H1 (cell line): ENCODE measurements around the gene LCORL. TPM values are rescaled to one million over a fixed set of nuclear protein-coding genes. Genes with fewer than 3 reads are reported as not detected.

Experiments
- CTCF ChIA-PET: fragments of 300-600 bp; sonication (Branson Sonifier 250); formaldehyde crosslinking; loops from one replicate; lab custom pipeline; 2021; ENCODE audit not compliant: partially characterized antibody; lab: Charles Lee
- POLR2A ChIA-PET: fragments of 300-600 bp; sonication (Branson Sonifier 250); formaldehyde crosslinking; loops from one replicate; lab custom pipeline; 2021; ENCODE audit warnings: inconsistent platforms; ENCODE audit not compliant: partially characterized antibody; lab: Charles Lee
- DNase-seq, 2 experiments: peaks; one replicate each; pipeline versions ENCODE4 v3.0.0 to v3.0.0-alpha.2; 2010 to 2022; ENCODE audit warnings: low spot score in 2 of 2, low read depth in 1 of 2, mixed read lengths in 1 of 2
- FAIRE-seq: peaks from 2 replicates; lab custom pipeline; 2011; peaks lifted over from hg19 to GRCh38; lab: Jason Lieb, UNC
- H2AFZ ChIP-seq: 2 replicates; pipeline ENCODE4 v1.8.1; 2012; ENCODE audit warnings: low read length, inconsistent platforms
- H2AK5ac ChIP-seq: 2 replicates; pipeline ENCODE4 v1.6.1; 2013; ENCODE audit warnings: low read depth, low read length
- H2BK120ac ChIP-seq: replicated peaks from 2 replicates; pipeline ENCODE3; 2013; ENCODE audit warnings: low read depth, low read length, inconsistent platforms
- H2BK12ac ChIP-seq: 2 replicates; pipeline ENCODE4 v1.6.1; 2013; ENCODE audit warnings: low read depth, low read length
- H2BK15ac ChIP-seq: 2 replicates; pipeline ENCODE4 v1.6.1; 2013; ENCODE audit warnings: low read length
- H2BK20ac ChIP-seq: 2 replicates; pipeline ENCODE4 v1.6.1; 2013; ENCODE audit warnings: low read length
- H2BK5ac ChIP-seq: 2 replicates; pipeline ENCODE4 v1.6.1; 2013; ENCODE audit warnings: low read depth, low read length
- H3K14ac ChIP-seq: 2 replicates; pipeline ENCODE4 v1.6.1; 2013; ENCODE audit warnings: inconsistent platforms; ENCODE audit not compliant: insufficient read length
- H3K18ac ChIP-seq: 2 replicates; pipeline ENCODE4 v1.6.1; 2013; ENCODE audit warnings: low read length; ENCODE audit errors: extremely low read depth
- H3K23ac ChIP-seq: 2 replicates; pipeline ENCODE4 v1.6.1; 2013; ENCODE audit warnings: inconsistent platforms; ENCODE audit not compliant: insufficient read length
- H3K23me2 ChIP-seq: 2 replicates; pipeline ENCODE4 v1.6.1; 2013; ENCODE audit warnings: low read depth, low read length
- H3K27ac ChIP-seq: 2 replicates; pipeline ENCODE4 v1.6.1; 2011; ENCODE audit warnings: low read depth, low read length, inconsistent platforms
- H3K27me3 ChIP-seq, 4 experiments: replicated peaks in 1 of 4; 1 replicate in 1 of 4; 2 replicates in 3 of 4; pipeline versions ENCODE4 v1.6.1 to v1.8.1; 2011 to 2013; ENCODE audit warnings: low read length in 3 of 4, mild to moderate bottlenecking in 3 of 4, inconsistent platforms in 2 of 4, mixed read lengths in 2 of 4, moderate library complexity in 1 of 4; ENCODE audit not compliant: control insufficient read depth in 3 of 4, insufficient read depth in 3 of 4; ENCODE audit errors: extremely low read depth in 1 of 4
- H3K36me3 ChIP-seq, 4 experiments: 2 replicates each; pipeline versions ENCODE4 v1.6.1 to v1.8.1; 2011 to 2013; ENCODE audit warnings: mild to moderate bottlenecking in 4 of 4, low read length in 3 of 4, moderate library complexity in 2 of 4, control low read depth in 1 of 4, inconsistent platforms in 1 of 4; ENCODE audit not compliant: insufficient read depth in 4 of 4, control insufficient read depth in 2 of 4
- H3K4ac ChIP-seq: replicated peaks from 2 replicates; pipeline ENCODE3; 2013; ENCODE audit warnings: low read length, low read depth, mixed read lengths, inconsistent platforms; ENCODE audit not compliant: insufficient read length
- H3K4me1 ChIP-seq, 4 experiments: replicated peaks in 1 of 4; 1 replicate in 1 of 4; 2 replicates in 3 of 4; pipeline versions ENCODE4 v1.6.1 to v1.8.1; 2011 to 2013; ENCODE audit warnings: low read length in 3 of 4, inconsistent platforms in 2 of 4, mixed read lengths in 1 of 4; ENCODE audit not compliant: insufficient read depth in 4 of 4, control insufficient read depth in 3 of 4
- H3K4me2 ChIP-seq, 2 experiments: 2 replicates each; pipeline versions ENCODE4 v1.6.1 to v1.8.1; 2011 to 2013; ENCODE audit warnings: low read depth in 2 of 2, low read length in 2 of 2, control low read depth in 1 of 2, inconsistent platforms in 1 of 2, mild to moderate bottlenecking in 1 of 2; ENCODE audit not compliant: insufficient read depth in 1 of 2
- H3K4me3 ChIP-seq, 4 experiments: fragments of 200-600, 300-600 bp in 1 of 4; sonication (generic), shearing (Covaris generic), sonication (Bioruptor Twin) in 1 of 4; 2 replicates each; pipeline versions ENCODE4 v1.5.1 to v1.8.1; 2011 to 2016; ENCODE audit warnings: low read length in 4 of 4, low read depth in 3 of 4, control low read depth in 2 of 4, inconsistent platforms in 2 of 4, mild to moderate bottlenecking in 2 of 4, mixed read lengths in 1 of 4, moderate library complexity in 1 of 4; ENCODE audit not compliant: insufficient read depth in 2 of 4; ENCODE audit errors: extremely low read depth in 1 of 4
- H3K56ac ChIP-seq: replicated peaks from 2 replicates; pipeline ENCODE3; 2013; ENCODE audit warnings: low read depth, mild to moderate bottlenecking, mixed read lengths, low read length, inconsistent platforms; ENCODE audit not compliant: insufficient read length
- H3K79me1 ChIP-seq: 2 replicates; pipeline ENCODE4 v1.6.1; 2013; ENCODE audit warnings: low read depth, low read length, control low read depth
- H3K79me2 ChIP-seq, 2 experiments: 2 replicates each; pipeline versions ENCODE4 v1.6.1 to v1.8.1; 2012 to 2013; ENCODE audit warnings: low read length in 2 of 2, mild to moderate bottlenecking in 2 of 2, inconsistent platforms in 1 of 2; ENCODE audit not compliant: insufficient read depth in 2 of 2, control insufficient read depth in 1 of 2
- H3K9ac ChIP-seq, 4 experiments: replicated peaks in 1 of 4; 1 replicate in 1 of 4; 2 replicates in 3 of 4; pipeline versions ENCODE4 v1.6.1 to v1.8.1; 2011 to 2013; ENCODE audit warnings: low read depth in 3 of 4, low read length in 3 of 4, control low read depth in 2 of 4, mild to moderate bottlenecking in 2 of 4, moderate library complexity in 2 of 4, inconsistent platforms in 1 of 4; ENCODE audit errors: extremely low read depth in 1 of 4
- H3K9me3 ChIP-seq, 2 experiments: 2 replicates each; pipeline versions ENCODE4 v1.6.1 to v1.8.1; 2012 to 2013; ENCODE audit warnings: mild to moderate bottlenecking in 2 of 2, moderate library complexity in 2 of 2, control low read depth in 1 of 2, inconsistent platforms in 1 of 2, low read depth in 1 of 2, low read length in 1 of 2, mixed read lengths in 1 of 2; ENCODE audit not compliant: insufficient read depth in 2 of 2
- H4K20me1 ChIP-seq, 2 experiments: replicated peaks in 1 of 2; 2 replicates each; pipeline versions ENCODE3 to v1.8.1; 2011 to 2013; ENCODE audit warnings: inconsistent platforms in 2 of 2, low read length in 2 of 2, mild to moderate bottlenecking in 1 of 2; ENCODE audit not compliant: insufficient read depth in 2 of 2, control insufficient read depth in 1 of 2
- H4K5ac ChIP-seq: 2 replicates; pipeline ENCODE4 v1.6.1; 2013; ENCODE audit warnings: low read length, low read depth, mixed read lengths, inconsistent platforms; ENCODE audit not compliant: insufficient read length
- H4K8ac ChIP-seq: 2 replicates; pipeline ENCODE4 v1.8.0; 2013; ENCODE audit warnings: mild to moderate bottlenecking, moderate library complexity, low read length, inconsistent platforms; ENCODE audit not compliant: insufficient read depth; ENCODE audit errors: extremely low read depth
- H4K91ac ChIP-seq: replicated peaks from 2 replicates; pipeline ENCODE3; 2013; ENCODE audit warnings: low read length, mixed read lengths, inconsistent platforms; ENCODE audit not compliant: insufficient read length
- ATF3 ChIP-seq: IDR thresholded peaks from 2 replicates; pipeline ENCODE4 v1.6.1; 2011; ENCODE audit warnings: low read depth, mild to moderate bottlenecking, low read length; ENCODE audit not compliant: insufficient read depth
- CBX5 ChIP-seq: fragments of 300-800, 300-1000 bp; sonication (generic); IDR thresholded peaks from 2 replicates; pipeline ENCODE4 v1.7.1; 2016; ENCODE audit warnings: antibody characterized with exemption, low read length, low read depth
- CHD1 ChIP-seq: IDR thresholded peaks from 2 replicates; pipeline ENCODE4 v1.6.1; 2012; ENCODE audit warnings: low read depth, low read length, improper control_type of control experiment
- CREB1 ChIP-seq: IDR thresholded peaks from 2 replicates; pipeline ENCODE4 v1.6.1; 2012; ENCODE audit warnings: inconsistent platforms
- EZH2 ChIP-seq: fragments of 200-600 bp; sonication (generic); IDR thresholded peaks from 2 replicates; pipeline ENCODE4 v1.7.1; 2012; ENCODE audit warnings: low read depth, mild to moderate bottlenecking, moderate library complexity, low read length, inconsistent platforms; ENCODE audit not compliant: severe bottlenecking
- HDAC2 ChIP-seq, 2 experiments: fragments of 300-600 bp in 1 of 2; sonication (generic) in 1 of 2; IDR thresholded peaks; 2 replicates each; pipeline ENCODE4 v1.6.1; 2011 to 2012; ENCODE audit warnings: low read depth in 2 of 2, low read length in 2 of 2, mild to moderate bottlenecking in 2 of 2, moderate library complexity in 2 of 2, borderline replicate concordance in 1 of 2, inconsistent platforms in 1 of 2
- POLR2A ChIP-seq, 2 experiments: IDR thresholded peaks; 1 replicate in 1 of 2; 2 replicates in 1 of 2; pipeline ENCODE4 v1.6.1; 2011; ENCODE audit warnings: low read depth in 2 of 2, low read length in 2 of 2, mild to moderate bottlenecking in 2 of 2; ENCODE audit errors: control extremely low read depth in 1 of 2
- RNF2 ChIP-seq: fragments of 200-900, 300-1000 bp; sonication (generic); IDR thresholded peaks from 2 replicates; pipeline ENCODE4 v1.7.1; 2016; ENCODE audit warnings: borderline replicate concordance, low read depth, mild to moderate bottlenecking, antibody characterized with exemption, low read length; ENCODE audit not compliant: poor library complexity, severe bottlenecking; ENCODE audit errors: missing control alignments
- RXRA ChIP-seq: IDR thresholded peaks from 2 replicates; pipeline ENCODE4 v1.6.1; 2011; ENCODE audit warnings: low read depth, mild to moderate bottlenecking, low read length, moderate library complexity; ENCODE audit not compliant: insufficient read depth
- SIRT6 ChIP-seq: IDR thresholded peaks from one replicate; pipeline ENCODE4 v1.7.1; 2012; ENCODE audit warnings: low read length, inconsistent platforms
- SP2 ChIP-seq: IDR thresholded peaks from 2 replicates; pipeline ENCODE4 v1.6.1; 2012; ENCODE audit warnings: mild to moderate bottlenecking, low read length, inconsistent platforms
- TAF1 ChIP-seq: IDR thresholded peaks from 2 replicates; pipeline ENCODE4 v1.6.1; 2011; ENCODE audit warnings: mild to moderate bottlenecking, low read depth, low read length
- USF2 ChIP-seq: IDR thresholded peaks from 2 replicates; pipeline ENCODE4 v1.6.1; 2011; ENCODE audit warnings: low read length, improper control_type of control experiment
- WGBS, 2 experiments: shearing (Covaris generic) in 1 of 2; methylation state at CpG; one replicate each; pipeline versions ENCODE4 v1.1.6 to v1.1.7; 2013 to 2015; ENCODE audit warnings: low lambda C conversion rate in 2 of 2, mixed read lengths in 2 of 2, inconsistent platforms in 1 of 2, low coverage in 1 of 2, missing lambda C conversion rate in 1 of 2; ENCODE audit not compliant: insufficient replicate concordance in 2 of 2, insufficient coverage in 1 of 2, insufficient read length in 1 of 2; ENCODE audit errors: extremely low coverage in 1 of 2, missing lambda C conversion rate in 1 of 2; 5-methylcytosine and 5-hydroxymethylcytosine counted together
- polyA plus RNA-seq, 7 experiments: library from polyadenylated mRNA; depleted of rRNA in 3 of 7; stranded (reverse) in 5 of 7; unstranded in 2 of 7; fragments of >200 nt in 5 of 7; fragments of 200-250 nt in 2 of 7; gene quantifications; 1 replicate in 5 of 7; 2 replicates in 1 of 7; 4 replicates in 1 of 7; pipeline versions ENCODE4 v1.2.1 to v1.2.3, GENCODE V29; 2011 to 2013; ENCODE audit warnings: missing spikeins in 2 of 7, mixed read lengths in 2 of 7
- total RNA-seq: library from RNA; stranded (reverse); fragmentation: NEBNext Ultra II Directional; extraction: Animal tissue kit (Norgen Biotek cat#: 25700); gene quantifications from 2 replicates; pipeline ENCODE4 v1.2.1, GENCODE V29; 2021

LCORL gene
- total and polyA plus RNA-seq, 2 of the 8 experiments (the other 6 are each of a cell fraction or from before 2014, with no cell fraction given), result 2.2 to 19.2 TPM

GRCh38 chr4:18042012-18042411, 20.5 kb upstream of the LCORL start:
- Histone ChIP-seq H2BK5ac (no peak overlapping the region), H2BK15ac (no peak overlapping the region), H4K20me1 (no peaks in the 10 kb centered on the region), H3K56ac (no peak overlapping the region), H3K4me3 (no peak overlapping the region), H3K27ac (no peak overlapping the region), H2BK12ac (no peak overlapping the region), H3K27me3 (no peaks in the 10 kb centered on the region), H3K9ac (no peak overlapping the region), H2BK120ac (no peak overlapping the region), H3K79me2 (no peaks in the 10 kb centered on the region), H3K9me3 (peaks cover 0 to 3% of the 10 kb centered on the region in 2 experiments; a peak in 1 of 4 replicates), H3K23ac (no peak overlapping the region), H3K4ac (no peak overlapping the region), H3K79me1 (no peaks in the 10 kb centered on the region), H4K8ac (no peak overlapping the region), H3K4me1 (no peaks in the 10 kb centered on the region), H2AFZ (no peak overlapping the region), H4K5ac (no peak overlapping the region), H2AK5ac (no peak overlapping the region), H3K23me2 (no peaks in the 10 kb centered on the region), H2BK20ac (no peak overlapping the region), H4K91ac (no peak overlapping the region), H3K4me2 (no peak overlapping the region), H3K36me3 (no peaks in the 10 kb centered on the region), H3K18ac (no peak overlapping the region), H3K14ac (no peak overlapping the region)
- FAIRE-seq (no peak), DNase-seq (no peak)
- WGBS, 2 experiments, result 92% methylated on average over 1 of the region's 1 CpG; no CpG with 5 or more reads in 1 of the 2 experiments
- CTCF ChIA-PET, result interaction anchor here (0.7 to 1.2 kb wide), 2 partner anchors 11 to 318 kb away, joined by 3 to 4 read pairs; no protein-coding TSS in a partner anchor
- POLR2A ChIA-PET, result no interaction called here
- TF ChIP-seq CREB1 (no peak), ATF3 (no peak), CBX5 (no peak), POLR2A (IDR thresholded peaks at IDR 0.05; ENCODE audit: control extremely low read depth in 1 of 2, low read depth in 2 of 2, low read length in 2 of 2) (no peak), TAF1 (no peak), RNF2 (no peak), EZH2 (no peak), RXRA (no peak), USF2 (no peak), HDAC2 (IDR thresholded peaks at IDR 0.05; ENCODE audit: borderline replicate concordance in 1 of 2, low read depth in 2 of 2, low read length in 2 of 2) (no peak), SP2 (no peak), CHD1 (no peak), SIRT6 (no peak)
